GM12878 (cell line): ENCODE measurements around the gene ZNF322. TPM values are rescaled to one million over a fixed set of nuclear protein-coding genes. Genes with fewer than 3 reads are reported as not detected.

Source experiments
- ATF2 ChIP-seq: IDR thresholded peaks from 2 replicates; pipeline ENCODE4 v1.6.1; 2012; ENCODE audit warnings: low read length, inconsistent platforms
- BCL11A ChIP-seq: IDR thresholded peaks from 2 replicates; pipeline ENCODE4 v1.6.1; 2011; ENCODE audit warnings: low read depth, low read length
- BMI1 ChIP-seq: fragments of 450-650 bp; IDR thresholded peaks from 2 replicates; pipeline ENCODE4 v1.6.1; 2016; ENCODE audit warnings: mild to moderate bottlenecking, moderate library complexity, borderline replicate concordance
- CHD1 ChIP-seq: IDR thresholded peaks from 2 replicates; pipeline ENCODE4 v1.6.1; 2012; ENCODE audit warnings: low read depth, low read length, improper control_type of control experiment
- CREM ChIP-seq: IDR thresholded peaks from 2 replicates; pipeline ENCODE4 v1.6.1; 2014; ENCODE audit warnings: antibody characterized with exemption, low read depth
- ESRRA ChIP-seq: IDR thresholded peaks from 2 replicates; pipeline ENCODE4 v1.6.1; 2012; ENCODE audit warnings: mild to moderate bottlenecking, low read length, improper control_type of control experiment
- ETV6 ChIP-seq, 2 experiments: fragments of 450-650 bp in 1 of 2; IDR thresholded peaks in 1 of 2; conservative IDR thresholded peaks in 1 of 2; 2 replicates each; pipeline ENCODE4 v1.6.1; 2014; ENCODE audit warnings: antibody characterized with exemption in 1 of 2, borderline replicate concordance in 1 of 2, low read depth in 1 of 2, mild to moderate bottlenecking in 1 of 2, moderate library complexity in 1 of 2
- GATAD2B ChIP-seq: fragments of 450-650 bp; conservative IDR thresholded peaks from 2 replicates; pipeline ENCODE4 v1.6.1; 2017; ENCODE audit warnings: low read depth, mild to moderate bottlenecking, moderate library complexity
- IRF4 ChIP-seq: IDR thresholded peaks from 2 replicates; pipeline ENCODE4 v1.6.1; 2011; ENCODE audit warnings: low read depth, low read length
- KLF5 ChIP-seq: fragments of 450-650 bp; IDR thresholded peaks from 2 replicates; pipeline ENCODE4 v1.6.1; 2014; ENCODE audit warnings: mild to moderate bottlenecking; ENCODE audit not compliant: partially characterized antibody
- MAX ChIP-seq: IDR thresholded peaks from 2 replicates; pipeline ENCODE4 v1.6.1; 2012; ENCODE audit warnings: low read depth, low read length, improper control_type of control experiment
- MTA2 ChIP-seq: fragments of 450-650 bp; IDR thresholded peaks from 2 replicates; pipeline ENCODE4 v1.6.1; 2016; ENCODE audit warnings: low read depth, mild to moderate bottlenecking, moderate library complexity
- NBN ChIP-seq: fragments of 450-650 bp; IDR thresholded peaks from 2 replicates; pipeline ENCODE4 v1.6.1; 2016
- NFXL1 ChIP-seq: fragments of 450-650 bp; IDR thresholded peaks from 2 replicates; pipeline ENCODE4 v1.6.1; 2017; ENCODE audit warnings: antibody characterized with exemption, mild to moderate bottlenecking, borderline replicate concordance
- RFX5 ChIP-seq: IDR thresholded peaks from 2 replicates; pipeline ENCODE4 v1.6.1; 2011; ENCODE audit warnings: low read depth, low read length, improper control_type of control experiment
- RUNX3 ChIP-seq: IDR thresholded peaks from 2 replicates; pipeline ENCODE4 v1.6.1; 2012; ENCODE audit warnings: low read length, inconsistent platforms
- SIX5 ChIP-seq: IDR thresholded peaks from 2 replicates; pipeline ENCODE4 v1.6.1; 2011; ENCODE audit warnings: mild to moderate bottlenecking, low read depth, low read length, moderate library complexity; ENCODE audit not compliant: severe bottlenecking
- SMC3 ChIP-seq: IDR thresholded peaks from 2 replicates; pipeline ENCODE4 v1.6.1; 2011; ENCODE audit warnings: low read length, improper control_type of control experiment, borderline replicate concordance
- SPI1 ChIP-seq: IDR thresholded peaks from 2 replicates; pipeline ENCODE4 v1.6.1; 2011; ENCODE audit warnings: low read depth, mild to moderate bottlenecking, low read length, moderate library complexity, borderline replicate concordance; ENCODE audit not compliant: insufficient read depth
- ZNF217 ChIP-seq: fragments of 450-650 bp; IDR thresholded peaks from 2 replicates; pipeline ENCODE4 v1.6.1; 2017; ENCODE audit warnings: antibody characterized with exemption, mild to moderate bottlenecking
- ZNF274 ChIP-seq: IDR thresholded peaks from one replicate; pipeline ENCODE4 v1.8.0; 2011; ENCODE audit not compliant: insufficient read length, insufficient read depth
- polyA plus RNA-seq, 11 experiments: library from polyadenylated mRNA; depleted of rRNA in 4 of 11; unstranded in 6 of 11; stranded (reverse) in 5 of 11; fragments of >200 nt; fragmentation: Nextera tagmentation in 4 of 11; fragmentation: Illumina TruSeq in 1 of 11; extraction: Ambion mirVana in 4 of 11; extraction: Trizol in 1 of 11; gene quantifications; 1 replicate in 1 of 11; 2 replicates in 10 of 11; pipeline versions ENCODE4 v1.2.1 to v1.2.3, GENCODE V29; 2011 to 2016; ENCODE audit warnings: inconsistent platforms in 2 of 11, missing spikeins in 2 of 11, low read depth in 1 of 11
- total RNA-seq, 4 experiments: library from RNA; depleted of rRNA in 3 of 4; stranded (reverse); fragments of >200 nt in 3 of 4; fragmentation: Illumina TruSeq in 1 of 4; extraction: Trizol in 1 of 4; gene quantifications; 2 replicates each; pipeline versions ENCODE4 v1.2.1 to v1.2.3, GENCODE V29; 2013 to 2021
- TF ChIP-seq, protein P1 (sequence below): fragments of 450-650 bp; IDR thresholded peaks from 2 replicates; pipeline ENCODE4 v1.6.1; 2014; ENCODE audit warnings: mild to moderate bottlenecking
- TF ChIP-seq, protein P2 (sequence below): IDR thresholded peaks from 2 replicates; pipeline ENCODE4 v1.6.1; 2011; ENCODE audit warnings: low read depth, low read length, improper control_type of control experiment, borderline replicate concordance

ZNF322 gene
- total and polyA plus RNA-seq, 10 of the 15 experiments (the other 5 are each of a cell fraction or from before 2014, with no cell fraction given) = 2.7 to 19.1 (median 11.9) TPM

GRCh38 chr6:26595669-26596269, 63.8 kb downstream of the ZNF322 start (continued):
- TF ChIP-seq ESRRA (no peak), BCL11A (no peak), ATF2 (no peak), SIX5 (no peak), NBN (0 out of 2 replicates have a peak, but pooled peaks have one; percentile 50), ETV6 (conservative IDR thresholded peaks at IDR 0.05 in 1 of 2, IDR thresholded peaks at IDR 0.05 in 1 of 2; ENCODE audit: borderline replicate concordance in 1 of 2, low read depth in 1 of 2) (peak in 1 of 2 experiments; percentile 62; a peak in 1 of 4 replicates), BMI1 (no peak), SMC3 (peak; percentile 80), RFX5 (no peak), MTA2 (no peak), RUNX3 (peak; percentile 37; the same call in 1 of the 2 replicates), KLF5 (no peak), NFXL1 (no peak), ZNF217 (peak; percentile 54; the same call in 1 of the 2 replicates), GATAD2B (peak; percentile 60; the same call in 1 of the 2 replicates), IRF4 (no peak), SPI1 (no peak), MAX (peak; percentile 39; the same call in 1 of the 2 replicates), CHD1 (no peak), ZNF274 (no peak), CREM (peak; percentile 65)
- TF ChIP-seq, protein P1, sequence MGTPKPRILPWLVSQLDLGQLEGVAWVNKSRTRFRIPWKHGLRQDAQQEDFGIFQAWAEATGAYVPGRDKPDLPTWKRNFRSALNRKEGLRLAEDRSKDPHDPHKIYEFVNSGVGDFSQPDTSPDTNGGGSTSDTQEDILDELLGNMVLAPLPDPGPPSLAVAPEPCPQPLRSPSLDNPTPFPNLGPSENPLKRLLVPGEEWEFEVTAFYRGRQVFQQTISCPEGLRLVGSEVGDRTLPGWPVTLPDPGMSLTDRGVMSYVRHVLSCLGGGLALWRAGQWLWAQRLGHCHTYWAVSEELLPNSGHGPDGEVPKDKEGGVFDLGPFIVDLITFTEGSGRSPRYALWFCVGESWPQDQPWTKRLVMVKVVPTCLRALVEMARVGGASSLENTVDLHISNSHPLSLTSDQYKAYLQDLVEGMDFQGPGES = no peak
- TF ChIP-seq, protein P2, sequence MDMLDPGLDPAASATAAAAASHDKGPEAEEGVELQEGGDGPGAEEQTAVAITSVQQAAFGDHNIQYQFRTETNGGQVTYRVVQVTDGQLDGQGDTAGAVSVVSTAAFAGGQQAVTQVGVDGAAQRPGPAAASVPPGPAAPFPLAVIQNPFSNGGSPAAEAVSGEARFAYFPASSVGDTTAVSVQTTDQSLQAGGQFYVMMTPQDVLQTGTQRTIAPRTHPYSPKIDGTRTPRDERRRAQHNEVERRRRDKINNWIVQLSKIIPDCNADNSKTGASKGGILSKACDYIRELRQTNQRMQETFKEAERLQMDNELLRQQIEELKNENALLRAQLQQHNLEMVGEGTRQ = no peak
